Transverse colon (tissue), 4 donors: ENCODE data around the gene GRIA3. TPM values are rescaled to one million over a fixed set of nuclear protein-coding genes. Genes with fewer than 3 reads are reported as not detected.

Experiments
- DNase-seq: peaks from one replicate; pipeline ENCODE4 v3.0.0-alpha.2; 2019
- H3K27ac ChIP-seq, 4 donors: fragments of 200-600 bp; sonication (generic); 2 replicates each; pipeline ENCODE4 v1.5.1; 2016 to 2018; ENCODE audit warnings: inconsistent platforms in 4 of 4
- H3K27me3 ChIP-seq: fragments of 200-600 bp; sonication (generic); 2 replicates; pipeline ENCODE4 v1.5.1; 2017; ENCODE audit warnings: inconsistent platforms
- H3K36me3 ChIP-seq, 4 donors: fragments of 200-600 bp; sonication (generic); 2 replicates each; pipeline ENCODE4 v1.5.1; 2017 to 2019; ENCODE audit warnings: inconsistent platforms in 4 of 4
- H3K4me1 ChIP-seq, 4 donors: fragments of 200-600 bp; sonication (generic); 2 replicates each; pipeline ENCODE4 v1.5.1; 2017 to 2020; ENCODE audit warnings: inconsistent platforms in 4 of 4
- H3K4me3 ChIP-seq, 4 donors: fragments of 200-600 bp; sonication (generic); 1 replicate in 1 of 4; 2 replicates in 3 of 4; pipeline versions ENCODE4 v1.5.1 to v1.6.1; 2017 to 2019; ENCODE audit warnings: inconsistent platforms in 4 of 4
- H3K9me3 ChIP-seq, 2 donors: fragments of 200-600 bp; sonication (generic); 2 replicates each; pipeline ENCODE4 v1.5.1; 2017 to 2019; ENCODE audit warnings: inconsistent platforms in 2 of 2
- CTCF ChIP-seq, 5 experiments: fragments of 200-600 bp in 3 of 5; fragments of 450-650 bp in 2 of 5; sonication (generic) in 3 of 5; IDR thresholded peaks; 1 replicate in 2 of 5; 2 replicates in 3 of 5; pipeline ENCODE4 v1.5.1; 2016 to 2017; ENCODE audit warnings: antibody characterized with exemption in 5 of 5, inconsistent platforms in 3 of 5, mild to moderate bottlenecking in 2 of 5, moderate library complexity in 1 of 5
- EP300 ChIP-seq: sonication (generic); formaldehyde crosslinking; IDR thresholded peaks from one replicate; pipeline ENCODE4 v1.6.1; 2017; ENCODE audit warnings: antibody characterized with exemption, low read depth
- POLR2A ChIP-seq: fragments of 450-650 bp; IDR thresholded peaks from one replicate; pipeline ENCODE4 v1.6.1; 2016; ENCODE audit warnings: antibody characterized with exemption, mild to moderate bottlenecking, moderate library complexity
- POLR2AphosphoS5 ChIP-seq, 3 donors: sonication (generic); formaldehyde crosslinking; IDR thresholded peaks; one replicate each; pipeline ENCODE4 v1.6.1; 2016; ENCODE audit warnings: antibody characterized with exemption in 3 of 3
- WGBS, 2 donors: methylation state at CpG; one replicate each; pipeline ENCODE4 v1.1.5; 2018; ENCODE audit warnings: low coverage in 1 of 2; 5-methylcytosine and 5-hydroxymethylcytosine counted together
- in situ Hi-C, 4 donors: fragments of 200-750 bp; cut with MboI; loops; one replicate each; pipeline versions ENCODE4 v1.15.0 to v1.15.1; 2017; ENCODE audit warnings: low sequenced_read_pairs in 3 of 4, low pct_ligation_motif_present in 1 of 4, low pct_unique_long_range_greater_than_20kb in 1 of 4
- intact Hi-C: fragments of 100-400 bp; cut with DNase I; formaldehyde crosslinking; loops from one replicate; pipeline ENCODE4 v1.15.1; 2023; ENCODE audit warnings: low total_unique reads
- total RNA-seq, 4 donors: library from RNA; depleted of rRNA; stranded (reverse); fragments of >200 nt; gene quantifications; one replicate each; pipeline ENCODE4 v1.1.0, GENCODE V29; 2016

The GRIA3 gene
- total RNA-seq, 4 donors from 2014 or later = 0.40 to 1.1 (median 0.68) TPM; not detected in 1

- H3K27ac ChIP-seq = no peak overlapping the region
- H3K4me3 ChIP-seq = no peak overlapping the region
- no peaks in the 10 kb centered on the region for H3K4me1 ChIP-seq
- no peaks in the 10 kb centered on the region for H3K36me3 ChIP-seq
- no peak for TF ChIP-seq POLR2A
- TF ChIP-seq EP300 = no peak
- in situ Hi-C loops (no loop called here), intact Hi-C loops (no loop called here)
- WGBS, 2 donors = 59 to 64% methylated on average over 3 to 8 of the region's 8 CpGs
- no peak for DNase-seq
- H3K9me3 ChIP-seq = no peaks in the 10 kb centered on the region
- no peaks in the 10 kb centered on the region for H3K27me3 ChIP-seq
Measured at GRCh38 chrX:123263270-123263669, 79.2 kb downstream of the GRIA3 start.

- no peaks in the 10 kb centered on the region for H3K9me3 ChIP-seq
- DNase-seq = no peak
- 26 to 33% methylated on average over 1 of the region's 1 CpG for WGBS, 2 donors
- H3K27me3 ChIP-seq = no peaks in the 10 kb centered on the region
- H3K36me3 ChIP-seq = no peaks in the 10 kb centered on the region
- intact Hi-C loops (no loop called here), in situ Hi-C loops (no loop called here)
- H3K4me3 ChIP-seq = no peak overlapping the region
- no peak overlapping the region for H3K27ac ChIP-seq
- H3K4me1 ChIP-seq = no peaks in the 10 kb centered on the region
- TF ChIP-seq CTCF (IDR thresholded peaks at IDR 0.05) = no peak
- TF ChIP-seq POLR2A = no peak
- no peak for TF ChIP-seq EP300
- no peak for TF ChIP-seq POLR2AphosphoS5 (IDR thresholded peaks at IDR 0.05)
Measured at GRCh38 chrX:123263747-123264146, 79.7 kb downstream of the GRIA3 start.

- in situ Hi-C loops = no loop called here
- Histone ChIP-seq H3K27me3 (no peaks in the 10 kb centered on the region), H3K9me3 (no peaks in the 10 kb centered on the region), H3K4me3 (no peak overlapping the region), H3K4me1 (no peaks in the 10 kb centered on the region), H3K27ac (no peak overlapping the region), H3K36me3 (no peaks in the 10 kb centered on the region)
- no peak for DNase-seq
- TF ChIP-seq CTCF (IDR thresholded peaks at IDR 0.05) (no peak), POLR2AphosphoS5 (IDR thresholded peaks at IDR 0.05) (no peak), POLR2A (no peak), EP300 (no peak)
- intact Hi-C loops = no loop called here
- WGBS, 2 donors = 67 to 80% methylated on average over 1 to 3 of the region's 3 CpGs
Measured at GRCh38 chrX:123267220-123267619, 83.1 kb downstream of the GRIA3 start.

GRCh38 chrX:123271902-123272301, 87.8 kb downstream of the GRIA3 start:
- DNase-seq = no peak
- Histone ChIP-seq H3K4me1 (no peaks in the 10 kb centered on the region), H3K4me3 (no peak overlapping the region), H3K36me3 (no peaks in the 10 kb centered on the region), H3K9me3 (no peaks in the 10 kb centered on the region), H3K27me3 (no peaks in the 10 kb centered on the region), H3K27ac (no peak overlapping the region)
- intact Hi-C loops (no loop called here), in situ Hi-C loops (no loop called here)
- no peak for TF ChIP-seq CTCF (IDR thresholded peaks at IDR 0.05)
- no peak for TF ChIP-seq POLR2A
- no peak for TF ChIP-seq POLR2AphosphoS5 (IDR thresholded peaks at IDR 0.05)
- no peak for TF ChIP-seq EP300
- 25% methylated on average over 2 of the region's 2 CpGs; no CpG with 5 or more reads in 1 of the 2 donors for WGBS, 2 donors

- no peak for TF ChIP-seq POLR2AphosphoS5 (IDR thresholded peaks at IDR 0.05)
- TF ChIP-seq CTCF (IDR thresholded peaks at IDR 0.05) = no peak
- TF ChIP-seq EP300 = no peak
- no peak for TF ChIP-seq POLR2A
- Histone ChIP-seq H3K9me3 (no peaks in the 10 kb centered on the region), H3K4me3 (no peak overlapping the region), H3K36me3 (no peaks in the 10 kb centered on the region), H3K27ac (no peak overlapping the region), H3K27me3 (no peaks in the 10 kb centered on the region), H3K4me1 (no peaks in the 10 kb centered on the region)
- in situ Hi-C loops = no loop called here
- intact Hi-C loops = no loop called here
- DNase-seq = no peak
- WGBS, 2 donors = 85% methylated on average over 4 of the region's 4 CpGs; no CpG with 5 or more reads in 1 of the 2 donors
Measured at GRCh38 chrX:123272630-123273029, 88.6 kb downstream of the GRIA3 start.
